Caco-2 (cell line): ENCODE measurements around the gene PXMP4. TPM values are rescaled to one million over a fixed set of nuclear protein-coding genes. Genes with fewer than 3 reads are reported as not detected.

ENCODE experiments used
- BruUV-seq: library from RNA; stranded (reverse); fragments of 400-500 nt; replicated peaks from 2 replicates; lab custom pipeline; 2021; lab: Mats Ljungman, UMichigan
- CTCF ChIA-PET: fragments of 300-600 bp; sonication (Branson Sonifier 250); formaldehyde crosslinking; loops from one replicate; lab custom pipeline; 2022; ENCODE audit warnings: antibody characterized with exemption; lab: Charles Lee
- POLR2A ChIA-PET: fragments of 300-600 bp; sonication (Branson Sonifier 250); formaldehyde crosslinking; loops from one replicate; lab custom pipeline; 2022; ENCODE audit warnings: antibody characterized with exemption; lab: Charles Lee
- DNase-seq, 2 experiments: peaks; one replicate each; pipeline versions ENCODE4 v3.0.0 to v3.0.0-alpha.2; 2020 to 2022
- H3K27me3 ChIP-seq: replicated peaks from 2 replicates; pipeline ENCODE4 v1.6.0; 2011; ENCODE audit warnings: low read length; ENCODE audit not compliant: control insufficient read depth, insufficient read depth
- H3K36me3 ChIP-seq: 2 replicates; pipeline ENCODE4 v1.5.1; 2011; ENCODE audit warnings: low read length; ENCODE audit not compliant: control insufficient read depth, insufficient read depth
- H3K4me1 ChIP-seq: fragments of 250-450 bp; sonication (Bioruptor Pico); 2 replicates; pipeline ENCODE4 v1.5.1; 2020; ENCODE audit warnings: mild to moderate bottlenecking
- H3K4me3 ChIP-seq: 2 replicates; pipeline ENCODE4 v1.5.1; 2011; ENCODE audit warnings: low read depth, mild to moderate bottlenecking, control low read depth, low read length
- H3K9me3 ChIP-seq: fragments of 250-450 bp; sonication (Bioruptor Pico); 2 replicates; pipeline ENCODE4 v1.5.1; 2020; ENCODE audit warnings: mild to moderate bottlenecking, moderate library complexity
- H3K27ac Mint-ChIP-seq: one replicate; pipeline ENCODE4 v1.8.0; 2022; ENCODE audit warnings: mixed read lengths; ENCODE audit not compliant: unreplicated experiment
- H3K27me3 Mint-ChIP-seq: one replicate; pipeline ENCODE4 v1.8.0; 2022; ENCODE audit warnings: mixed read lengths; ENCODE audit not compliant: insufficient read depth, unreplicated experiment
- H3K36me3 Mint-ChIP-seq: one replicate; pipeline ENCODE4 v1.8.0; 2022; ENCODE audit warnings: mild to moderate bottlenecking, mixed read lengths; ENCODE audit not compliant: insufficient read depth, unreplicated experiment
- H3K4me1 Mint-ChIP-seq: one replicate; pipeline ENCODE4 v1.8.0; 2022; ENCODE audit warnings: low read depth, mixed read lengths; ENCODE audit not compliant: unreplicated experiment
- H3K4me3 Mint-ChIP-seq: one replicate; pipeline ENCODE4 v1.8.0; 2022; ENCODE audit warnings: mild to moderate bottlenecking, moderate library complexity, mixed read lengths; ENCODE audit not compliant: unreplicated experiment
- H3K9me3 Mint-ChIP-seq: one replicate; pipeline ENCODE4 v1.8.0; 2022; ENCODE audit warnings: mixed read lengths; ENCODE audit not compliant: unreplicated experiment
- intact Hi-C: fragments of 100-400 bp; cut with micrococcal nuclease; formaldehyde crosslinking; loops from one replicate; pipeline ENCODE4 v1.10.0; 2022; ENCODE audit not compliant: unreplicated experiment
- total RNA-seq: library from RNA; stranded (reverse); gene quantifications from 2 replicates; pipeline ENCODE4 v1.2.3, GENCODE V29; 2022
- TF ChIP-seq, protein P1 (sequence below), 2 experiments: fragments of 200-600 bp in 1 of 2; IDR thresholded peaks; 1 replicate in 1 of 2; 2 replicates in 1 of 2; pipeline versions ENCODE4 v1.5.1 to v1.8.0; 2011 to 2022; ENCODE audit warnings: antibody characterized with exemption in 1 of 2, control low read depth in 1 of 2, inconsistent platforms in 1 of 2, low read depth in 1 of 2, low read length in 1 of 2, mild to moderate bottlenecking in 1 of 2, moderate library complexity in 1 of 2; ENCODE audit not compliant: insufficient read depth in 1 of 2, severe bottlenecking in 1 of 2, unreplicated experiment in 1 of 2

Gene PXMP4
- total RNA-seq, 1 experiment from 2014 or later = 39.5 TPM

DNA sequence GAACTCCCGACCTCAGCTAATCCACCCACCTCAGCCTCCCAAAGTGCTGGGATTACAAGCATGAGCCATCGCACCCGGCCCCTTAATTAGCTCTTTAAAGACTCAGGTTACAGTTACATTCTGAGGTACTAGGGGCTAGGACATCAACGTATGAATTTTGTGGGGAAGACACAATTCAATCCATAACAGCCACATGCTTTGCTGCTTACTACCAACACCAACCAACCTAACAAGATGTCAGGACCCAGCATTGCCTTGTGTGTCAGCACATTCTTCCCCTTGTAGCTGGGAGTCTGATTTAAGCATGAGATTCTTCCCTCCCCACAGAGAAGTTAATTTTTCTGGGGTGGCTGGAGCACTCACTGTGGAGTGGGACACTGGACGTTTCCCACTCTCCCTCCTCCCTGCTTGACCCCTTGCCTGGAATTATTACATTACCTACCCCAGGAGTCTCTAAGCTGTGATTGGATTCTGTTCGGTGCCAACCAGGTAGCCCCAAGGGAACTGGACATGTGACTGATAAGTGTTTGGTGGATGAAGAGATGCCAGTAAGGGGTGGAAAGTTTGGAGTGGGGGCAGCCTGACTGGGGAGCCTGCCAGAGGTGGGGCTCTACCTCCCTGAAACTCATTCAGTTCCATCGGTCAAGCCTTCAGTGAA is 5.6 kb upstream of the PXMP4 start:
- peaks cover 4% of the 10 kb centered on the region for H3K36me3 Mint-ChIP-seq
- POLR2A ChIA-PET = interaction anchor here (0.5 to 1.5 kb wide), 3 partner anchors 59 to 268 kb away, joined by 3 to 4 read pairs (median 3); partner anchors contain the start of genes ACTL10 and CHMP4B

DNA sequence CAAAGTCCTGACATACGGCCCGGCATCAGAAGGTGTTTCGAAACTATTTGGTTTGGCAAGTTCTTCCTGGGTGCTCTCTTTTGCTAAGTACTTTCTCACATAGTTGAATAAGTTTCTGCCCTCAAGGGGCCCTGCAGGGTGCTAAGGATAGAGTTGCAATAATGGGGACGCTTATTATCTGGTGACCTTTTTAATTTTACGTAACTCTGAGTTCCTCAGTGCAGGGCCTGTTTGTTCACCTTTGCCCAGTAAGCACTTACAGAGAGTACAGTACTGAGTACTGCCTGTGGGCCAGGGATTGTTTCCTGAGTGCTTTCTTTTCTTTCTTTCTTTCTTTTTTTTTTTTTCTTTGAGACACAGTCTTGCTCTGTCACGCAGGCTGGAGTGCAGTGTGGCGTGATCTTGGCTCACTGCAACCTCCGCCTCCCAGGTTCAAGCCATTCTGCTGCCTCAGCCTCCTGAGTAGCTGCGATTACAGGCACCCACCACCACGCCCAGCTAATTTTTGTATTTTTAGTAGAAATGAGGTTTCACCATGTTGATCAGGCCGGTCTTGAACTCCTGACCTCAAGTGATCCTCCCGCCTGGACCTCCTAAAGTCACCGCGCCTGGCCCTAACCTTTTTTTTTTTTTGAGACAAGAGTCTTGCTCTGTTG is 4.5 kb upstream of the PXMP4 start:
- Mint-ChIP-seq H3K9me3 (no peaks in the 10 kb centered on the region), H3K27me3 (no peaks in the 10 kb centered on the region), H3K4me1 (no peaks in the 10 kb centered on the region), H3K27ac (no peak overlapping the region), H3K36me3 (peaks cover 10% of the 10 kb centered on the region), H3K4me3 (no peak overlapping the region)
- H3K4me1 ChIP-seq = peaks cover 18% of the 10 kb centered on the region
- no TSS peak for BruUV-seq
- no peaks in the 10 kb centered on the region for H3K27me3 ChIP-seq
- peak; percentile 77 to 92 for DNase-seq
- intact Hi-C loops = loop anchor here (5.0 kb wide), 1 partner anchor 388 kb away; the partner anchor contains the start of gene EIF2S2
- POLR2A ChIA-PET = no interaction called here
- TF ChIP-seq, protein P1, sequence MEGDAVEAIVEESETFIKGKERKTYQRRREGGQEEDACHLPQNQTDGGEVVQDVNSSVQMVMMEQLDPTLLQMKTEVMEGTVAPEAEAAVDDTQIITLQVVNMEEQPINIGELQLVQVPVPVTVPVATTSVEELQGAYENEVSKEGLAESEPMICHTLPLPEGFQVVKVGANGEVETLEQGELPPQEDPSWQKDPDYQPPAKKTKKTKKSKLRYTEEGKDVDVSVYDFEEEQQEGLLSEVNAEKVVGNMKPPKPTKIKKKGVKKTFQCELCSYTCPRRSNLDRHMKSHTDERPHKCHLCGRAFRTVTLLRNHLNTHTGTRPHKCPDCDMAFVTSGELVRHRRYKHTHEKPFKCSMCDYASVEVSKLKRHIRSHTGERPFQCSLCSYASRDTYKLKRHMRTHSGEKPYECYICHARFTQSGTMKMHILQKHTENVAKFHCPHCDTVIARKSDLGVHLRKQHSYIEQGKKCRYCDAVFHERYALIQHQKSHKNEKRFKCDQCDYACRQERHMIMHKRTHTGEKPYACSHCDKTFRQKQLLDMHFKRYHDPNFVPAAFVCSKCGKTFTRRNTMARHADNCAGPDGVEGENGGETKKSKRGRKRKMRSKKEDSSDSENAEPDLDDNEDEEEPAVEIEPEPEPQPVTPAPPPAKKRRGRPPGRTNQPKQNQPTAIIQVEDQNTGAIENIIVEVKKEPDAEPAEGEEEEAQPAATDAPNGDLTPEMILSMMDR (IDR thresholded peaks at IDR 0.05; ENCODE audit: insufficient read depth in 1 of 2, low read depth in 1 of 2, low read length in 1 of 2, severe bottlenecking in 1 of 2, unreplicated experiment in 1 of 2) = no peak
- H3K36me3 ChIP-seq = no peaks in the 10 kb centered on the region
- H3K9me3 ChIP-seq = no peaks in the 10 kb centered on the region
- CTCF ChIA-PET = interaction anchor here (1.5 kb wide), 1 partner anchor 58 kb away, joined by 4 read pairs; the partner anchor contains the start of gene ACTL10
- no peak overlapping the region for H3K4me3 ChIP-seq

More for the DNA sequence above, 5.6 kb upstream of the PXMP4 start:
- Mint-ChIP-seq H3K27ac (no peak overlapping the region), H3K4me3 (no peak overlapping the region), H3K4me1 (no peaks in the 10 kb centered on the region), H3K27me3 (no peaks in the 10 kb centered on the region), H3K9me3 (no peaks in the 10 kb centered on the region)
- Histone ChIP-seq H3K36me3 (no peaks in the 10 kb centered on the region), H3K4me1 (peaks cover 15% of the 10 kb centered on the region), H3K27me3 (no peaks in the 10 kb centered on the region), H3K4me3 (no peak overlapping the region), H3K9me3 (no peaks in the 10 kb centered on the region)
- no peak for DNase-seq
- no TSS peak for BruUV-seq
- intact Hi-C loops = no loop called here
- TF ChIP-seq, protein P1 (IDR thresholded peaks at IDR 0.05; ENCODE audit: insufficient read depth in 1 of 2, low read depth in 1 of 2, low read length in 1 of 2, severe bottlenecking in 1 of 2, unreplicated experiment in 1 of 2) = no peak
- CTCF ChIA-PET = interaction anchor here (1.4 to 1.5 kb wide), 2 partner anchors 58 to 59 kb away, joined by 4 to 5 read pairs; partner anchors contain the start of gene ACTL10

DNA sequence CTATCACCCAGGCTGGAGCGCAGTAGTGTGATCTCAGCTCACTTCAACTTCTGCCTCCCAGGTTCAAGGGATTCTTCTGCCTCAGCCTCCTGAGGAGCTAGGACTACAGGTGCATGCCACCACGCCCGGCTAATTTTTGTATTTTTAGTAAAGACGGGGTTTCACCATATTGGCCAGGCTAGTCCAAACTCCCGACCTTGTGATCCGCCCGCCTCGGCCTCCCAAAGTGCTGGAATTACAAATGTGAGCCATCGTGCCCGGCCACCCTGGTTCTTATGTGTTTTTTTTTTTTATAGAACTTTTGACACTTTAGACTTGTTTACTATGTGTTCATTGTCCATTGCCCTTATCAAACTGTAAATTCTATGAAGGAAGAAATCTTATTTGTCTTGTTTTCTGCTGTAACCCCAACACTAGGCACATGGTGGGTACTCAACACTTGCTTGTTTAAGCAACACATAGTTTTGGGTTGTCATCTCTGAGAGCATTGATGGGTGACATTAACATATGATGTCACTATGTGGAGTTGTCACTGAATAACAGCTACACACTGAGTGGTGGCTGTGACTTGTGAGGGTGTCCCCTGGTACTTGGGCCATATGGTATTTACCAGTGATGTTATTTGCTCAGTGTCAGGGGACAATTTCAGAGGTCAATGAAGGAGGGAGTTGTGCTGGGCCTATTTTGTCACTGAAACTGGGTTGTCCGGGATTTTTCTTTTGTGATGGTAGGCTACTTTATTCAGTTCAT is 1.5 kb upstream of the PXMP4 start:
- POLR2A ChIA-PET = interaction anchor here (0.6 kb wide), 1 partner anchor 13 kb away, joined by 3 read pairs; no protein-coding TSS in a partner anchor
- peaks cover 10% of the 10 kb centered on the region for H3K36me3 Mint-ChIP-seq

More for the DNA sequence above, 1.5 kb upstream of the PXMP4 start:
- Histone ChIP-seq H3K36me3 (no peaks in the 10 kb centered on the region), H3K4me1 (peaks cover 22% of the 10 kb centered on the region), H3K27me3 (no peaks in the 10 kb centered on the region), H3K9me3 (no peaks in the 10 kb centered on the region), H3K4me3 (no peak overlapping the region)
- Mint-ChIP-seq H3K27ac (no peak overlapping the region), H3K4me1 (no peaks in the 10 kb centered on the region), H3K27me3 (no peaks in the 10 kb centered on the region), H3K9me3 (no peaks in the 10 kb centered on the region), H3K4me3 (peak overlapping the region; percentile 71)
- DNase-seq = no peak
- intact Hi-C loops = loop anchor here (5.0 kb wide), 1 partner anchor 391 kb away; the partner anchor contains the start of gene EIF2S2
- TF ChIP-seq, protein P1 (IDR thresholded peaks at IDR 0.05; ENCODE audit: insufficient read depth in 1 of 2, low read depth in 1 of 2, low read length in 1 of 2, severe bottlenecking in 1 of 2, unreplicated experiment in 1 of 2) = no peak
- no TSS peak for BruUV-seq
- CTCF ChIA-PET = interaction anchor here (0.6 to 0.8 kb wide), 2 partner anchors 54 to 325 kb away, joined by 3 to 8 read pairs; no protein-coding TSS in a partner anchor
